ENCODE results near the gene GPR45. TPM values are rescaled to one million over a fixed set of nuclear protein-coding genes. Genes with fewer than 3 reads are reported as not detected.

GPR45 gene
- total RNA-seq, 1 experiment from 2014 or later = 0.29 TPM

Other genes with a start within 250 kb of the GPR45 start
- 34.5 and 36.8 TPM in 2 replicates for gene MRPS9, start 203.7 kb upstream of the GPR45 start, total RNA-seq (2014; rRNA removed; shearing (Covaris generic))
- gene TGFBRAP1, start 88.0 kb downstream of the GPR45 start, total RNA-seq (2014; rRNA removed; shearing (Covaris generic)) = 16.5 and 25.8 TPM in 2 replicates
- 18.6 and 19.6 TPM in 2 replicates for gene C2orf49, start 95.8 kb downstream of the GPR45 start, total RNA-seq (2014; rRNA removed; shearing (Covaris generic))
- 156 and 190 TPM in 2 replicates for gene FHL2, start 157.3 kb downstream of the GPR45 start, total RNA-seq (2014; rRNA removed; shearing (Covaris generic))

Measured in SJSA1 (cell line).